CD4-positive, alpha-beta memory T cell (primary cell): ENCODE results near the gene SYCP3. TPM values are rescaled to one million over a fixed set of nuclear protein-coding genes. Genes with fewer than 3 reads are reported as not detected.

Experiments
- polyA plus RNA-seq, 2 donors: library from polyadenylated mRNA; unstranded; fragments of 300-500 nt; fragmentation: Illumina TruSeq; gene quantifications; one replicate each; pipeline ENCODE4 v1.2.3, GENCODE V29; 2021
- total RNA-seq, 2 experiments: library from RNA; stranded (reverse); gene quantifications; one replicate each; pipeline ENCODE4 v1.2.3, GENCODE V29; 2021

The SYCP3 gene
- total and polyA plus RNA-seq, 4 experiments from 2014 or later: 0.15 to 0.28 (median 0.23) TPM; not detected in 1

Other genes with a start within 250 kb of the SYCP3 start
- gene MYBPC1, start 144.5 kb downstream of the SYCP3 start, total RNA-seq: not detected
- not detected for gene MYBPC1, start 144.5 kb downstream of the SYCP3 start, polyA plus RNA-seq
- gene CHPT1, start 41.8 kb downstream of the SYCP3 start, total RNA-seq: 10 to 100 TPM; 17.7 to 19.1 TPM
- gene CHPT1, start 41.8 kb downstream of the SYCP3 start, polyA plus RNA-seq: 10 to 100 TPM; 12.6 to 24.3 TPM
- gene GNPTAB, start 91.5 kb upstream of the SYCP3 start, total RNA-seq: 10 to 100 TPM; 37.2 to 42.8 TPM
- 10 to 100 TPM; 15.3 to 31.0 TPM for gene GNPTAB, start 91.5 kb upstream of the SYCP3 start, polyA plus RNA-seq
- 1 to 10 TPM; 2.3 to 2.7 TPM for gene DRAM1, start 138.1 kb upstream of the SYCP3 start, total RNA-seq
- gene DRAM1, start 138.1 kb upstream of the SYCP3 start, polyA plus RNA-seq: 1 to 10 TPM in 1 of 2 donors, under 1 TPM in 1; 0.83 to 2.8 TPM